ENCODE results near the gene CDC42BPB.

- TF ChIP-seq DNMT1 (CRISPR knock-in tag; IDR thresholded peaks at IDR 0.05): no peak
- no peak for TF ChIP-seq YY1 (IDR thresholded peaks at IDR 0.05; ENCODE audit: insufficient read depth, insufficient replicate concordance, low read depth, low read length)
- TF ChIP-seq ZBTB49 (CRISPR knock-in tag; IDR thresholded peaks at IDR 0.05; ENCODE audit: borderline replicate concordance): no peak
- no peak for TF ChIP-seq SP2 (CRISPR knock-in tag; IDR thresholded peaks at IDR 0.05)
- no peak for TF ChIP-seq ZNF138 (CRISPR knock-in tag; IDR thresholded peaks at IDR 0.05; ENCODE audit: low read depth)
- no peak for TF ChIP-seq ZNF569 (CRISPR knock-in tag; IDR thresholded peaks at IDR 0.05; ENCODE audit: borderline replicate concordance)
- no peak for TF ChIP-seq ZNF224 (CRISPR knock-in tag; IDR thresholded peaks at IDR 0.05)
- no peak for TF ChIP-seq ZNF503 (CRISPR knock-in tag; IDR thresholded peaks at IDR 0.05)
- no peak for TF ChIP-seq NFIC (IDR thresholded peaks at IDR 0.05; ENCODE audit: low read length)
- no peak for TF ChIP-seq USF2 (IDR thresholded peaks at IDR 0.05; ENCODE audit: low read depth, low read length)
- no peak for TF ChIP-seq USF2 (CRISPR knock-in tag; IDR thresholded peaks at IDR 0.05; ENCODE audit: borderline replicate concordance)
- TF ChIP-seq EP300 (IDR thresholded peaks at IDR 0.05; ENCODE audit: low read depth in 2 of 2, low read length in 2 of 2): no peak
- no peak for TF ChIP-seq EP300 (CRISPR knock-in tag; IDR thresholded peaks at IDR 0.05; ENCODE audit: borderline replicate concordance)
- no peak for TF ChIP-seq ATF5 (CRISPR knock-in tag; IDR thresholded peaks at IDR 0.05; ENCODE audit: low read depth)
- TF ChIP-seq ZNF691 (CRISPR knock-in tag; IDR thresholded peaks at IDR 0.05; ENCODE audit: borderline replicate concordance, low read depth): no peak
These were observed 154.7 kb downstream of the CDC42BPB start for GRCh38 chr14:102902523-102903247.
